Measurements from ENCODE around the gene PLXND1.

GRCh38 chr3:129603991-129604749 is 2.3 kb downstream of the PLXND1 start:
- TF ChIP-seq CTCF (IDR thresholded peaks at IDR 0.05) (no peak), POLR2A (IDR thresholded peaks at IDR 0.05) (no peak)
